GM21737 (cell line): ENCODE data around the gene STX12.
"Not testable (repeated sequence)": the region's sequence is repeated elsewhere in the genome, so short reads cannot be mapped to it uniquely, and the experiment has no call there.

ENCODE experiments used
- ATAC-seq: cut with Tn5 transposase; IDR thresholded peaks from one replicate; pipeline ENCODE4 v1.9.1; 2021; ENCODE audit warnings: mild to moderate bottlenecking, moderate library complexity; ENCODE audit not compliant: unreplicated experiment

The STX12 gene

DNA sequence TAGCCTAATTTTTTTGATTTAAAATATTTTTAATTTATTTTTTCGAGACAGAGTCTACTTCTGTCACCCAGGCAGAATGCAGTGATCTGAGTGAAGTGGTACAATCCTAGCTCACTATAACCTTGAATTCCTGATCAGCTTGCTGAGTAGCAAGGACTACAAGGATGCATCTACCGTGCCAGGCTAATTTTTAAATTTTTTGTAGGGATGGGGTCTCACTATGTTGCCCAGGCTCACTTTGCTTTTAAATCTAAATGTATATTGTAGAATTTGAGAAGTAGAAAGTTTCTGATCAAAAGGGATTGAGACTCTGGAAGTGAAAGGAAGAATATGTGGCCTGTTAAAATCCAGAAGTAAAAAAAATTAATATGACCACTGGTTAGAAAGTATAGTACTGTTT lies 1.6 kb downstream of the STX12 start:
- ATAC-seq, result no peak

DNA sequence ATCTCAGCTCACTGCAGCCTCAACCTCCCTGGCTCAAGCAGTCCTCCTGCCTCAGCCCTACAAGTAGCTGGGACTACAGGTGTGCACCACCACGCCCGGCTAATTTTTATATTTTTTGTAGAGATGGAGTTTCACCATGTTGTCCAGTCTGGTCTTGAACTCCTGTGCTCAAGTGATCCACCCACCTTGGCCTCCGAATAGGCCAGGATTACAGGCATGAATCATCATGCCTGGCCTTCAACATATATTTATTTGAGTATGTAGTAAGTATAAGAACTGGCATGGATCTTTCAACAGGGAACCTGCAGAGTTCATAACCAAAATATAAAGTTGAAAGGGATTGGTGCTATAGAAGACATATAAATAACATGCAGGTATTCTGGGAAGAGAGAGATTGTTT lies 2.3 kb downstream of the STX12 start:
- not testable (repeated sequence) for ATAC-seq

DNA sequence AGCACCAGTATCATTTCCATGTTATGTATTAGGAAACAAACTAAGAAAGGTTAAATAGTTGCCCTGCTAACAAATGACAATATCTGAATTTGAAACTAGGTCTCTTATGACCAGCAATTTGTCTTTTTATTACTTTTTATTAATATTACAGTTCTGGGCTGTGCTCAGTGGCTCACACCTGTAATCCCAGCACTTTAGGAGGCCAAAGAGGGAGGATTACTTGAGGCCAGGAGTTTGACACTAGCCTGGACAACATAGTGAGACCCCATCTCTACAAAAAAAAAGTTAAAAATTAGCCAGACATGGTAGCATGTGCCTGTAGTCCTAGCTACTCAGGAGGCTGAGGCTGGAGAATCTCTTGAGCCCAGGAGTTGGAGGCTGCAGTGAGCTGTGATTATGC lies 3.3 kb downstream of the STX12 start:
- not testable (repeated sequence) for ATAC-seq

DNA sequence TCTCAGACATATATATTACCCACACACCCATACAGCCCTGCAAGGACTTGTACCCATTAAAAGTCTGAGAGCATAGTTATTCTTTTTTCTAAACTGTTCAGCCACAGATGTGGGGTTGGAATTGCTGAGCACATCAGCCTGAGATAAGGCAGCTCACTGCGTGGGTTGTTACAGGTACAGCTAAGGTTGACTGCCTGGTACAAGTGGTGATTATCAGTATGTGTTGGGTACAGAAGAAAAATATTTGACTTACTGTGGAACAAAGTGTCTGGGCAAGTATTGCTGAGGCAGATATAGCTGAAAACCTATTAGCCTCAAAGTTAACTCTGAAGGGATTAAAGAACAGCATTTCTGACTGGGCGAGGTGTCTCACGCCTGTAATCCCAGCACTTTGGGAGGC lies 5.0 kb downstream of the STX12 start:
- ATAC-seq, result no peak

DNA sequence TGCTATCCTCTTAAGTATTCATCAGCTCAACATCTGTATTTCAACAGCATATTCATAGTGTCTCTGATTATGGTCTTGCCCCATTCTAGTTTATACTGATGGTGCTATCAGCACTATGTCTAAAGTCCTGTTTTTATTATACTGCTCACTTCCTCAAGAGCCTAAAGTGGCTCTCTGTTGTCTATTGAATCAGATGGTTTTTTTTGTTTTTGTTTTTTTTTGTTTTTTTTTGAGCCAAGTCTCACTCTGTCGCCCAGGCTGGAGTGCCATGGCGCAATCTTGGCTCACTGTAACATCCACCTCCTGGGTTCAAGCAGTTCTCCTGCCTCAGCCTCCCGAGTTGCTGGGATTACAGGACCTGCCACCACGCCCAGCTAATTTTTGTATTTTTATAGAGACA lies 6.1 kb downstream of the STX12 start:
- ATAC-seq, result no peak

DNA sequence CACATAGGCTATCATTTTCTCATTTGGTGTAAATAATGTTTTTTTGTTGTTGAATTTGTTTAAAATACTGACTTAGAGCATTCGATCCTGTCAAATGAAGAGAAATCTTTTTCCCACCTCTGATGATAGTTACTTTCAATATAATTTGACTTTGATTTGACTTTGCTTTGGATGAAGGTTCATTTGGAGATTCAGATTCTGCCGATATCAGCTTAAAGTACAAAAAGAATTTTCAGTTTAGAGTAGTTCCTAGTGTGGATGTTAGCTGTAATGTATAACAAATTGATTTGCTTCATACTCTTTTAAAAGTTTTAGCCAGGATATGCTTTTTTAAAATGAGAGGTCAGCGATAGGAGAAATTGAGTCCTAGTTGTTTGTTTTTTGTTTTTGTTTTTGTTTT lies 9.9 kb downstream of the STX12 start:
- no peak for ATAC-seq

DNA sequence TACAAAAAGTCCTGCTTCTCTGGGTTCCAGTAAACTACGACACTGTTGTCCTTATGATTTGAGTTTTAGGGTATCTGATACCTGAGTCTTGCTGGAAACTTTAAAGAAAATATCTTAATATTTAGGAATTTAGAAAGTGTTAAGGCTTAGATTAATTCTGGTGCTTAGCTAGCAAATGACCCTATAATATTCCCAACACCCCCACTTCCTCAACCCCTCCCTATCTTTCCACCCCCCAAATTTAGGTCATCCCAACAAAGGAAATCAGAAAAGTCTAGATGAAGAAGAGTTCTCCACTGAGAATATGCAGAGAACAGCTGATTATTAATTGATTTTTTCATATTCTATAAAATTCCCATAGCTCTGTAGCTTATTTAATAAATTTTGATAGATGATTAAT lies 11.7 kb downstream of the STX12 start:
- ATAC-seq, result no peak

DNA sequence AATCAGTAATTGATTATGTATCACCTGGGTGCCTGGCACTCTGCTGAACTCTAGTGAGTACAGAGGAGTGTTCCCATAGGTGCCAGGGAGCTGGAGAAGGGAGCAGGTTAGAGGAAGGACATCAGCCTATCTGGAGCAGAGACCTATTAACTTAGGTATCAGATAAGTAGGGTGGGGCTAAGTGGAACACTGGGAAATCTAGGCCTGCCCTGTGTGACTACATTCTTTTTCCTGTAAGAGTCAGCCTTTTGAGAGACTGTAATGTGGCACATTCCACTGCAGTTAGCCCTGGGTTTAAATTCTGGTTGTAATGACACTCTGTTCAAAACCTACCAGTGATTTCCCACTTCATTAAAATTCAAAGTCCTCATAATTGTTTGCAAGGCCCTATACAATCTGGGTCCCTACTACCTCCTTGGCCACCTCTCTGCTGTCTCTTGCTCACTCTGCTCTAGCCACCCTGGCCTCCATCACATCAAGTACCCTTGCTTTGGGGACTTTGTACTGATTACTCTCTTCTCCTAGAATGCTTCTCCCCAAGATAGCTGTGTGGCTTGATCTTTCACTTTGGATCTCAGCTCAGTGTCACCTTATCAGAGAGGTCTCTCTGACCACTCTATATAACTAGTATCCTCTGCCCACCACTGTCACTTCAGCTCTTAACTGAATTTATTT lies 12.9 kb downstream of the STX12 start:
- ATAC-seq, result no peak

DNA sequence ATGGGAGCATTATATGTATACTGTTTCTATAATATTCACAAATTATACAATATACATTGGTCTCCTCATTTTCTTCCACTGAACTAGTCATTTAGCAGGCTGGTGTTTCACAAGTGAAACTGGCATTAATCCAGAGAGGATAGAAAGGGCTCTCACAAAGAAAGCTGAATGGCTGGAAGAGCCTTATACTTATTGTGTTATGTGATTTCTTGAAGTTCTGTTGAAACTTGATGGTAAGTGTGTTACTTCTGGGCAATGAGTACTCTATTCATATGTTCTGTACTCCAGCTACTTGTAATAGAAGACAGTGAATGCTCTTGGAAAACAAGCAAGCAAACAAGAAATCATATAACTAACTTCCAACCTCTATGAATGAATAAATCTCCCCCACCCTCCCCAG lies 14.9 kb downstream of the STX12 start:
- ATAC-seq, result no peak

DNA sequence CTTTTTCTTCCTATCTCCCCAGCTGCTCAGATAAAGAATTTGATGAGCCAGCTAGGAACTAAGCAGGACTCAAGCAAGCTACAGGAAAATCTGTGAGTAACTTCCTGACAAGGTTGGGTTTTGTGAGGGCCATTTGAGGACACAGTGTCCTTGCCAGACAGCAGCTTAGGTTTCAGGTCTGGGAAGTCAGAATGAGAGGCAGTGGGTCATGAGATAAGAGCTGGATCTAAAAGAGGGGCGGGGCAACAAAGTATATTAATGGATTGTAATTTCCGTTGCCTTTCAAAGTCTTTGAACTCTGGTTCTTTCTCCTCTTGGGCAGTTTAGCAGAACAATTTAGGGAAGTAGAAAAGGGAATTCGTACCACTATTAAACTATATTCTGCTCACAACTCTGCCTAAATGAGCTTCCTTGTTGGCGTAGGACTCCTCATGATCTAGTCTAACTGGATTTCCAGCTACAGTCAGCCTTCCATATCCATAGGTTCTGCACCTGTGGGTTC lies 16.6 kb downstream of the STX12 start:
- no peak for ATAC-seq

DNA sequence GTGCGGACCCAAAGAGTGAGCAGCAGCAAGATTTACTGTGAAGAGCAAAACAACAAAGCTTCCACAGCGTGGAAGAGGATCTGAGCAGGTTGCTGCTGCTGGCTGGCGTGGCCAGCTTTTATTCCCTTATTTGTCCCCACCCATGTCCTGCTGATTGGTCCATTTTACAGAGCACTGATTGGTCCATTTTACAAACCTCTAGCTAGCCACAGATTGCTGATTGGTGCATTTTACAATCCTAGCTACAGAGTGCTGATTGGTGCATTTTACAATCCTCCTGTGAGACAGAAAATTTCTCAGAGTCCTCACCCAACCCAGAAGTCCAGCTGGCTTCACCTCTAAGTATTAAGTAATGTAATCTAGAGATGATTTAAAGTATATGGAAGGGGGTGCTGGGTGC lies 17.3 kb downstream of the STX12 start:
- not testable (repeated sequence) for ATAC-seq

DNA sequence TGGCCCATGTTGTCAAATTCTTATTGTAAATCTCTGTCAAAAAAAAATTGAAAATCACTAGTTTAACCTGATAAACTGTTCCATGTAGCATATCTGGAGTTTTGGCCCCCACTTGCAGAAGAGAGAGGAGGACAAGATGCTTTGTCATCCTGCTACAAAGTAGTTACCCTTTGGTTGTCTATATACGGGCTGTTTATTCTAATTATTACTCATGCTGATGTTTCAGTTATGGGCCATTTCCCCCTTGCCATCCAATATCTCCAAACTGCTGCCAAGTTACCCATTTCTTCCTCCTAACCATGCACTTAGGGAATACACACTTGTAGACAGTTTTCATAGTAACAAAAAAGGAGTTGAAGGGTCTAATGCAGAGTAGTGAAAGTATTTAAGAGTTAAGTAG lies 22.6 kb downstream of the STX12 start:
- no peak for ATAC-seq

DNA sequence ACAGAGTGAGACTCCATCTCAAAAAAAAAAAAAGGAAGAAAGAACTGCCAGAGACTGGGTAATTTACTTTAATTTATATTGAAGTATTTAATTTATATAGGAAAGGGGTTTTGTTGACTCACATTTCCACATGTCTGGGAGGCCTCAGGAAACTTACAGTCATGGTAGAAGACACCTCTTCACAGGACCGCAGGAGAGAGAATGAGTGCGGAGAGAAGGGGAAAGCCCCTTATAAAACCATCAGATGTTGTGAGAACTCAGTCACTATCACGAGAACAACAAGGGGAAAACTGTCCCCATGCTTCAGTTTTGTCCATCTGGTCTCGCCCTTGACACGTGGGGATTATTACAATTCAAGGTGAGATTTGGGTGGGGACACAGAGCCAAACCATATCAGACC lies 31.8 kb downstream of the STX12 start:
- no peak for ATAC-seq

DNA sequence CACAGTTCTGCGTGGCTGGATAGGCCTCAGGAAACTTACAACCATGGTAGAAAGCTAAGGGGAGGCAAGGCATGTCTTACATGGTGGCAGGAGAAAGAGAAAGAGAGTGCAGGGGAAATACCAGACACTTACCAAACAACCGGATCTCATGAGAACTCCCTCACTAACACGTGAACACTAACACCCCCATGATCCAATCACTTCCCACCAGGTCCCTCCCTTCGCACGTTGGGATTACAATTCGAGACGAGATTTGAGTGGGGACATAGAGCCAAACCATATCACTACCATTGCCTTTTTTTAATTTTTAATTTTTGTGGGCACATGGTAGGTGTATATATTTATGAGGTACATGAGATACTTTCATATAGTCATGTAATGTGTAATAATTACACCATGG lies 33.7 kb downstream of the STX12 start:
- ATAC-seq, result no peak

DNA sequence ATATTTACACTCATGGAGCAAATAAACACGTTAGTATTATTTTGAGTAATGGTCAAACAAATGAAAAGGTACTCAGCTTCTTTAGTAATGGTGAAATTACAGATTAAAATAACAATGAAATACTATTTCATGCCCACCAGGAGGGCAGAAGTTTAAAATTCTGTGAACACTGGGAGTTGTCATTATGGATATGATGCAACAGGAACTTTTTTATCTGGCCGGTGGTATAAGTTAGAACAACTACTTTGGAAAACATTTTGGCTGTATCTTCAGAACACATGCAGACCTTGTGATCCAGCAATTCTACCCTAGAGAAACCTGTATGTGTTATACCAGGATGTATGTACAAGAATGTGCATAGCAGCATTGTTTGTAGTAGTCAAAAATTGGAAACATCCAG lies 34.4 kb downstream of the STX12 start:
- no peak for ATAC-seq

DNA sequence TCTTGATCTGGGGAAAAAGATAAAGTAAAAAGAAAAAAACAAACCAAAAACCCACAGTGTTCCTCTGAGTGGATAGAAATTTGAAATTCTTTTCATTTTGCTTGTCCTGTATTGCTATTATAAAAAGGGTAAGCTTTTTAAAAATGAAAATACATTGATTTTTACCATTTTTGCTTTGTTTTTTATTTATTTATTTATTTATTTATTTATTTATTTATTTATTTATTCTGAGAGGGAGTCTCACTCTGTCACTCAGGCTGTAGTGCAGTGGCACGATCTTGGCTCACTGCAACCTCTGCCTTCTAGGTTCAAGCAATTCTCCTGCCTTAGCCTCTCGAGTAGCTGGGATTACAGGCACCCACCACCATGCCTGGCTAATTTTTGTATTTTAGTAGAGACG lies 35.1 kb downstream of the STX12 start:
- not testable (repeated sequence) for ATAC-seq

DNA sequence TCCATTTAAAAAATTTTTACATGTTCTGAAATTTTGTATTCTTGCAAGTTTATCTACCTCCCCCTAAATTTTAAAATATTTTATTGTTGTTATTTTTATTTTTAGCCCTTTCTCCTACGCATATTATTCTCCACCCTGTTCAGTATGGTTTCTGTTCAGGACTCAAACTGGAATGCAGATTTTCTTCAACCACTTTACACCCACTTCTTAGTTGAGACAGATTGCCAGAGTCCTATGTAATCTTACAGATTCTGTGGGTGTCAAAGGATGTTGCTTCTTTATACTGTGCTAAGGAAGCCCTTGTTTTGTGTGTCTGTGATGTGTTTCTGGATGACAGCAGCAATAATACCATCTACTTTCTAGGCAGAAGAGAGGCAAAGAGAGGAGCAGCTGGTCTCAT lies 36.9 kb downstream of the STX12 start:
- ATAC-seq, result no peak

DNA sequence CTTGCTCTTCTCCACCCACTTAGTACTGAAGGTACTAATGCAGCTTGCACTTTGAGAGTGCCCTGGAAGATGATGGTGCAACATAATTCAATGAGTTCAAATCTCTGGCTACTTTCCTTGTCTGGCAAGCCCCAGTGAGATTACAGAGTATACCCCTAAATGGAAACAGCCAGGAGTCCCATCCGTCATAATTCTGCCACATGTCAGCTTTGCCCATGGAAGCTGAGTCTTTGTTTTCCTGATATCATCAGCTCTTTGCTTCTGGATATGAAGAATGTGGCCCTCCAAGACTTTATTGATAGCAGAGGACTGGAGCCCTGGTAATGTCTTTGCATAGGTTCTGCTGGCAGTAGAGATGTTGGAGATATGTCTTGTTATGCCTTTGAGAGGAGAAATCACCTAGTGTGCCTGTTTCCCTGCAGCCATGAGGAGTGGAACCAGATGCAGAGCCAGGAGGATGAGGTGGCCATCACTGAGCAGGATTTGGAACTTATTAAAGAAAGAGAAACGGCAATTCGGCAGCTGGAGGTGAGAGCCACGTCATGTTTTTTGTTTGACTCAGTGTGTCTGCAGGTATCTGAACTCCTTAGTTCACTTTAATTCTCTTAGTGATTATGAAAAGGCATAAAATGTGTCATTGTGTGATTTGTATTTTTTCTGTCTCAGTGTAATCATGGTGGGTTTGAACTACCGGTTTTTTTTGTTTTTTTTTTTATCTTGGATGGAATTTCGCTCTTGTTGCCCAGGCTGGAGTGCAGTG lies 38.9 kb downstream of the STX12 start:
- no peak for ATAC-seq

DNA sequence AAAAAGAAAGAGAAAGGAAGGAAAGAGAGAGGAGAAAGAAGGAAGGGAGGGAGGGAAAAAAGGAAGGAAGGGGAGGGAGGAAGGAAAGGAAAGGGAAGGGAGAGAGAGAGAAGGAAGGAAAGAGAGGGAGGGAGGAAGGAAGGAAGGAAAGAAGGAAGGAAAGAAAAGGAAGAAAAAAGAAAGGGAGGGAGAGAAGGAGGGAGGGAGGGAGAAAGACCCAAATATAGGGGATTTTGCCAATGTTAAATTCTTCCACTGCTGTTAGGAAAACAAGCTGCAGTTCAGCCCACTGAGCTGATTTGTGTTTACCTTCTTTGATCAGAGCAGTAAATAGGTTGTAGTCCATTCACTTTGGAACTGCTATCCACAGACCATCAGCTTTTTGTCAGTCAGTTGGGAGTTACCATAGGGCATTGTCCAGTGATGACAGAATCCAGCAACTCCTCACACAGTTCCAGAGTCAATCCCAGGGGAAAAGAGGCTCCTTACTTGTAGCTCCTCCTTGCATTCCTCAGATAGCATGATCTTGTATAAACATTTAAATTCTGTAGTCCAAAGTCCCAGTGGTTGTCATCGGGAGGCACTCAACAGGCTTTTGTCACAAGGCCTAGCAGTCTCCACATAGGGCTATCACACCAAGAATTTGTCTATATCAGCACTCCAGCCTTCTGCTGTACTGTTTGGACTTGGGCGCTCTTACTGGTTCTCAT lies 44.1 kb downstream of the STX12 start:
- ATAC-seq, result no peak

DNA sequence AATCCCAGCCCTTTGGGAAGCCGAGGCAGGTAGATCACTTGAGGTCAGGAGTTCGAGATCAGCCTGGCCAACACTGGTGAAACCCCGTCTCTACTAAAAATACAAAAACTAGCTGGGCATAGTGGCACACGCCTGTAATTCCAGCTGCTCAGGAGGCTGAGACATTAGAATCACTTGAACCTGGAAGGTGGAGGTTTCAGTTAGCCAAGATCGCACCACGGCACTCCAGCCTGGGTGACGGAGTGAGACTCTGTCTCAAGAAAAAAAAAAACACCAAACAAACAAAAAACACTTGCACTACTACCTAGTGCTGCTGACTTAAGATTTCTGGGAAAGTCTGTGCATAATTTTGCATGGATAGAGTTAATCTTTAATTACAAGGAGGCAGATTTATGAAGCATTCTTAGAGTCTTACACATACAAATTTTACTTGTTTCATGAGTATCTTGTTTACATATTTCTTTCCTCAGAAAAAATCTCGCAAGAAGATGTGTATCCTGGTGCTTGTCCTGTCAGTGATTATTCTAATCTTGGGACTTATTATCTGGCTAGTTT lies 48.8 kb downstream of the STX12 start:
- ATAC-seq, result no peak

DNA sequence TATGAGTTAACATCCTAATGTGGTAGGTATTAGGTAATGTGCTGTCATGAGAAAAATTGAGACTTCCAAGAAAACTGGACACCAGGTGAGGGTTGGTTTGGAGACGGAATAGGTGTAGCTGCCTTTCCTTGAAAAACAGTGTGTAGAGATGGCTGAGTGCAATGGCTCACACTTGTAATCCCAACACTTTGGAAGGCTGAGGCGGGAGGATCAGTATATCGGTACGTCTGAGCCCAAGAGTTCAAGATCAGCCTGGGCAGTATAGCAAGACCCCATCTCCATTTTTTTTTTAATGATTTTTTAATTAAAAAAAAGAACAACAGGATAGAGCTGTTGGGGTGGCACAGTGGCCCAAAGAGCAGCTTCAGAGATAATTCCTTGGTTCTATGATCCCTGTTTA lies 50.8 kb downstream of the STX12 start:
- no peak for ATAC-seq

DNA sequence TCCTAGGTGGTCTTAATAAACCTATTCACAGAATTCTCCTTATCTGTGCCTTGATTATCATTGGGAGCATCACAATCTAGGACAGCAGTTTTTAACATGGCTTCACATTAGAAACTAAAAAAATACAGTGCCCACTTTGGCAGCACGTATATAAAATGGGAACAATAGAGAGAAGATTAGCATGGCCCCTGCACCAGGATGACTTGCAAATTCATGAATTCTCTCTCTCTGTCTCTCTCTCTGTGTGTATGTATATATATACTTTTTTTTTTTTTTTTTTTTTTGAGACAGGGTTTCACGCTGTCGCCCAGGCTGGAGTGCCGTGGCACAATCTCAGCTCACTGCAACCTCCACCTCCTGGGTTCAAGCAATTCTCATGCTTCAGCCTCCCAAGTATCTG lies 51.4 kb downstream of the STX12 start:
- ATAC-seq, result no peak
